Brain microvascular endothelial cell (primary cell): ENCODE measurements around the gene CUX1.

Experiments used
- DNase-seq: peaks from one replicate; pipeline ENCODE4 v3.0.0-alpha.2; 2020
- H3K27ac ChIP-seq: fragments of 250-450 bp; sonication (Bioruptor Pico); 2 replicates; pipeline ENCODE4 v1.5.1; 2020; ENCODE audit warnings: mild to moderate bottlenecking, moderate library complexity
- H3K27me3 ChIP-seq: fragments of 250-450 bp; sonication (Bioruptor Pico); replicated peaks from 2 replicates; pipeline ENCODE4 v1.5.1; 2020; ENCODE audit warnings: mild to moderate bottlenecking
- H3K36me3 ChIP-seq: fragments of 250-450 bp; sonication (Bioruptor Pico); replicated peaks from 2 replicates; pipeline ENCODE4 v1.5.1; 2020; ENCODE audit warnings: mild to moderate bottlenecking
- H3K4me3 ChIP-seq: 2 replicates; pipeline ENCODE4 v1.5.1; 2011; ENCODE audit warnings: low read depth, mild to moderate bottlenecking, control low read depth, low read length, moderate library complexity
- in situ Hi-C: cut with HindIII; loops from 2 replicates; pipeline ENCODE4 v1.10.0; 2017; ENCODE audit warnings: low sequenced_read_pairs, low pct_ligation_motif_present
- TF ChIP-seq, protein P1 (sequence below): IDR thresholded peaks from 2 replicates; pipeline ENCODE4 v1.5.1; 2011; ENCODE audit warnings: low read depth, mild to moderate bottlenecking, moderate library complexity, low read length, control low read depth, inconsistent platforms; ENCODE audit errors: missing control alignments

CUX1 gene

GRCh38 chr7:101890749-101891523 is 73.5 kb downstream of the CUX1 start:
- in situ Hi-C loops: no loop called here
- no peaks in the 10 kb centered on the region for H3K36me3 ChIP-seq
- no peak for DNase-seq
- H3K4me3 ChIP-seq: no peak overlapping the region
- no peaks in the 10 kb centered on the region for H3K27me3 ChIP-seq
- no peak overlapping the region for H3K27ac ChIP-seq
- TF ChIP-seq, protein P1, sequence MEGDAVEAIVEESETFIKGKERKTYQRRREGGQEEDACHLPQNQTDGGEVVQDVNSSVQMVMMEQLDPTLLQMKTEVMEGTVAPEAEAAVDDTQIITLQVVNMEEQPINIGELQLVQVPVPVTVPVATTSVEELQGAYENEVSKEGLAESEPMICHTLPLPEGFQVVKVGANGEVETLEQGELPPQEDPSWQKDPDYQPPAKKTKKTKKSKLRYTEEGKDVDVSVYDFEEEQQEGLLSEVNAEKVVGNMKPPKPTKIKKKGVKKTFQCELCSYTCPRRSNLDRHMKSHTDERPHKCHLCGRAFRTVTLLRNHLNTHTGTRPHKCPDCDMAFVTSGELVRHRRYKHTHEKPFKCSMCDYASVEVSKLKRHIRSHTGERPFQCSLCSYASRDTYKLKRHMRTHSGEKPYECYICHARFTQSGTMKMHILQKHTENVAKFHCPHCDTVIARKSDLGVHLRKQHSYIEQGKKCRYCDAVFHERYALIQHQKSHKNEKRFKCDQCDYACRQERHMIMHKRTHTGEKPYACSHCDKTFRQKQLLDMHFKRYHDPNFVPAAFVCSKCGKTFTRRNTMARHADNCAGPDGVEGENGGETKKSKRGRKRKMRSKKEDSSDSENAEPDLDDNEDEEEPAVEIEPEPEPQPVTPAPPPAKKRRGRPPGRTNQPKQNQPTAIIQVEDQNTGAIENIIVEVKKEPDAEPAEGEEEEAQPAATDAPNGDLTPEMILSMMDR: no peak

- H3K27ac ChIP-seq: no peak overlapping the region
- H3K36me3 ChIP-seq: no peaks in the 10 kb centered on the region
- no peak for DNase-seq
- TF ChIP-seq, protein P1: no peak
- H3K27me3 ChIP-seq: no peaks in the 10 kb centered on the region
- in situ Hi-C loops: no loop called here
- H3K4me3 ChIP-seq: no peak overlapping the region
Measured at GRCh38 chr7:101891936-101892640, 74.7 kb downstream of the CUX1 start.

DNA sequence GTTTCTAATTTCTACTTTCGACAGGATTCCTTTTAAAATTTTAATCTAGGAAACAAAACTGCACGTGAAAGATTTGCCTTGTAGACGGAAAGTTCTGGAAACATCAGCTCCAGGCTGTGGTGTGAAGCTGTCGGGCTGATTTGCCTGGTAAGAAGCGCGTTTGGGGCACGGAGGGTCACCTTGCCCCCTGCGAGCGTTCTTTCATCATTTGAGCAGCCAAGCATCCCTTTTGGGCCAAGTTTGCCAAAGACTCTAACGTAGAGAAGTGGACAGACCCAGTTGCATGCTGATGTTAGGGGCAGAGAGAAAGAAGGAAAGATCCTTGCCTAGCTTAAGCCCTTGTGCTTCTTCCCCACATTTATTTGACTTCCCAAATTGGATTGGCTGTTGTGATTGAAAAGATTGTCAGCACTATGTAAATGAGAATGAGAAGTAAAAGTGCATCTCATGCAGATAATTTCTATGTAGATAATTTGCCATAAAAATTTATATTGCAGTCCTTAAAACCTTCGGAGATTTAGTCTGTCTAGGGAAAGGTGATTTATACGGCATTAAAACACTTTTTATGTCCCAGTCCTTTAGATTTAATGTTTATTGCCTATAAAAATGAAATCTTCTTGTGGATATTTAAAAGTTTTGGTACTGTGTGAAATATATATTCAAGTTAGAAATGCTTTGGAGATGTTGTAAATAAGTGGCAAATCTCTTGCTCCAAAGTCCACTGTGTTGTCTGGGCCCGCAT is 76.1 kb downstream of the CUX1 start:
- Histone ChIP-seq H3K36me3 (no peaks in the 10 kb centered on the region), H3K4me3 (no peak overlapping the region), H3K27me3 (no peaks in the 10 kb centered on the region), H3K27ac (no peak overlapping the region)
- DNase-seq: no peak
- TF ChIP-seq, protein P1: no peak
- in situ Hi-C loops: no loop called here

DNA sequence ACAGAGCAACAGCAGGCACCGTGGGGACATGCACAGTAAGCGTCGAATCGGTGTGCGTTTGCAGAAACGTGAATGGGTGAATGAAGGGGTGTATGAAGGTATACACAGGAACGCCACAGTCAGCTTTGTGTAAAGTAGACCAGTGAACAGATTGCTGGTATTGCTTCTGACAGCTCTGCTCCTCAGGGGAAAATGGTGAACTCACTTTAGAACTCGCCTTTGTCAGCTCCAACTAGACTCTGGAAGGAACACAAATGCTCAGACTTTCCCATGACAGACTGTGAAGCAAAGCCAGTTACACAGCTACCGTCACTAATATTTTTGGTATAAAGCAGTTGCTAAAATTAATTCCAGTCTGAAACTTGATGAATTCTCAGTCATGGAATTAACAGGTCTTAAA is 78.9 kb downstream of the CUX1 start:
- in situ Hi-C loops: no loop called here
- H3K27me3 ChIP-seq: no peaks in the 10 kb centered on the region

DNA sequence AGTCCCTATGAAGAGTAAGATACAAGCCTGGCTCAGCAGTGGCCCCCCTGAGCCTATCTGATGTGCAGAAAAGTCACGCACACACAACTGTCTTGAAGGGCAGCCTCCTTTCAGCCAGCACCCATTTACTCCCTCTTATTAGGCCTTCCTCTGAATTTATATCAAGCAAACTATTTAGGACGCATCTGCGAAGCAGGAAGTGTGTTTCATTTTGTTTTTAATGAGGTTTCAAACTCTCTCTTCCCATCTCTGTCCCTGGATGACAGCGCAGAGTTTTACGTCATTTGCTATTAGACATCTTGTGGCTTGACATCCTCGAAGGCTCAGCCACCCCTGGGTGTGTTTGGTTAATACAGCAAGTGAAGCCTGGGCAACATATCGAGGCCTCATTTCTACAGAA is 79.5 kb downstream of the CUX1 start:
- no peak for DNase-seq
- no peak overlapping the region for H3K4me3 ChIP-seq
- TF ChIP-seq, protein P1: no peak
- no peak overlapping the region for H3K27ac ChIP-seq
- in situ Hi-C loops: no loop called here
- H3K36me3 ChIP-seq: no peaks in the 10 kb centered on the region
- H3K27me3 ChIP-seq: no peaks in the 10 kb centered on the region

More for the DNA sequence above, 78.9 kb downstream of the CUX1 start:
- Histone ChIP-seq H3K36me3 (no peaks in the 10 kb centered on the region), H3K27ac (no peak overlapping the region), H3K4me3 (no peak overlapping the region)
- TF ChIP-seq, protein P1: no peak
- DNase-seq: no peak
